BLaER1 (cell line): ENCODE measurements around the gene GNB3.
"Not testable (repeated sequence)": the region's sequence is repeated elsewhere in the genome, so short reads cannot be mapped to it uniquely, and the experiment has no call there.

Source experiments
- H3K27ac ChIP-seq: shearing (Covaris generic); formaldehyde crosslinking; 2 replicates; pipeline ENCODE4 v1.8.1; 2022
- H3K27me3 ChIP-seq: shearing (Covaris generic); formaldehyde crosslinking; 2 replicates; pipeline ENCODE4 v1.8.1; 2022
- H3K36me3 ChIP-seq: shearing (Covaris generic); formaldehyde crosslinking; 2 replicates; pipeline ENCODE4 v1.8.1; 2022
- H3K4me1 ChIP-seq: shearing (Covaris generic); formaldehyde crosslinking; 2 replicates; pipeline ENCODE4 v1.8.1; 2022
- H3K4me2 ChIP-seq: shearing (Covaris generic); formaldehyde crosslinking; 2 replicates; pipeline ENCODE4 v1.8.1; 2022
- H3K4me3 ChIP-seq: shearing (Covaris generic); formaldehyde crosslinking; 2 replicates; pipeline ENCODE4 v1.8.1; 2022
- H3K9ac ChIP-seq: shearing (Covaris generic); formaldehyde crosslinking; 2 replicates; pipeline ENCODE4 v1.8.1; 2022
- H3K9me3 ChIP-seq: shearing (Covaris generic); formaldehyde crosslinking; 2 replicates; pipeline ENCODE4 v1.8.1; 2022
- H4K20me1 ChIP-seq: shearing (Covaris generic); formaldehyde crosslinking; 2 replicates; pipeline ENCODE4 v1.8.1; 2022
- Cebpa-rat ChIP-seq: shearing (Covaris generic); IDR thresholded peaks from 2 replicates; pipeline ENCODE4 v1.8.1; 2022

GNB3 gene

DNA sequence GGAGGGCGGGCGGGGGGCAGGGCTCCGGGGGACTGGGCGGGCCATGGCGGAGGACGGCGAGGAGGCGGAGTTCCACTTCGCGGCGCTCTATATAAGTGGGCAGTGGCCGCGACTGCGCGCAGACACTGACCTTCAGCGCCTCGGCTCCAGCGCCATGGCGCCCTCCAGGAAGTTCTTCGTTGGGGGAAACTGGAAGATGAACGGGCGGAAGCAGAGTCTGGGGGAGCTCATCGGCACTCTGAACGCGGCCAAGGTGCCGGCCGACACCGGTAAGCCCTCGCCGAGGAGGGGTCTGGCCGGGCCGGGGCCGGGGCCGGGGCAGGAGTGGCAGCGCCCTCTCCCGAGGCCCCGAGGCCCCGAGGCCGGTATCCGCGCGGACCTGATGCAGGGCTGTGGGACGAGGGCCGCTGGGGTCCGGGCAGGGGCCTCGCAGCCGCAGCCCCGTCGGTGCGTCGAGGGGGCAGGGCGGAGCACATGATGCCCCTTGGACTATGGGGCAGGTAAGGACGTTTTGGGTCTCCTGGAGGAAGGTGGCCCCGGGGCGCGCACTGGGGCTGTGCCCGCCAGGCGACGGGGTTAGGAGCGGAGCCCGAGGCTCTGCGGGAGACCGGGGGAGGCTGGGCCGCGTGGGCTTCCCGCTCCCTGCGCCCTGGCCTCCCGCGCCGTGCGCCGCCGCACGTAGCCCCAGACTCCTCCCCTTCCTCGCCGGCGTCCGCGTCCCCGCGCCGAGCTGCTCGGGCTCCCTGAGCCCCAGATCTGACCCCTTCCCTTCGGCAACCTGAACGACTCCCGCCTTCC lies 26.9 kb downstream of the GNB3 start, which contains the start of gene TPI1:
Gene TPI1, plus strand, starts transcription at position 119 of the 798 bp plus-strand sequence. Its CDS starts 36 bp downstream, at position 155.
- H4K20me1 ChIP-seq = peaks cover 60% of the 10 kb centered on the region
- peak within 1 kb of the TSS; percentile 86 for H3K4me3 ChIP-seq
- peak within 1 kb of the TSS; percentile 98 for H3K9ac ChIP-seq
- no peak for TF ChIP-seq Cebpa-rat
- H3K36me3 ChIP-seq = peaks cover 66% of the 10 kb centered on the region
- H3K4me1 ChIP-seq = peaks cover 60% of the 10 kb centered on the region
- peak within 1 kb of the TSS; percentile 96 for H3K27ac ChIP-seq
- peak within 1 kb of the TSS; percentile 100 for H3K4me2 ChIP-seq
- no peaks in the 10 kb centered on the region for H3K27me3 ChIP-seq
- no peaks in the 10 kb centered on the region for H3K9me3 ChIP-seq

GRCh38 chr12:6868211-6869048 lies 27.7 kb downstream of the GNB3 start:
- Histone ChIP-seq H3K36me3 (peaks cover 58% of the 10 kb centered on the region), H3K4me2 (peak overlapping the region; percentile 100), H3K4me3 (peak overlapping the region; percentile 86), H3K9me3 (no peaks in the 10 kb centered on the region), H3K27ac (peak overlapping the region; percentile 96), H3K4me1 (peaks cover 60% of the 10 kb centered on the region), H3K9ac (peak overlapping the region; percentile 98), H4K20me1 (peaks cover 63% of the 10 kb centered on the region), H3K27me3 (no peaks in the 10 kb centered on the region)
- TF ChIP-seq Cebpa-rat = no peak

DNA sequence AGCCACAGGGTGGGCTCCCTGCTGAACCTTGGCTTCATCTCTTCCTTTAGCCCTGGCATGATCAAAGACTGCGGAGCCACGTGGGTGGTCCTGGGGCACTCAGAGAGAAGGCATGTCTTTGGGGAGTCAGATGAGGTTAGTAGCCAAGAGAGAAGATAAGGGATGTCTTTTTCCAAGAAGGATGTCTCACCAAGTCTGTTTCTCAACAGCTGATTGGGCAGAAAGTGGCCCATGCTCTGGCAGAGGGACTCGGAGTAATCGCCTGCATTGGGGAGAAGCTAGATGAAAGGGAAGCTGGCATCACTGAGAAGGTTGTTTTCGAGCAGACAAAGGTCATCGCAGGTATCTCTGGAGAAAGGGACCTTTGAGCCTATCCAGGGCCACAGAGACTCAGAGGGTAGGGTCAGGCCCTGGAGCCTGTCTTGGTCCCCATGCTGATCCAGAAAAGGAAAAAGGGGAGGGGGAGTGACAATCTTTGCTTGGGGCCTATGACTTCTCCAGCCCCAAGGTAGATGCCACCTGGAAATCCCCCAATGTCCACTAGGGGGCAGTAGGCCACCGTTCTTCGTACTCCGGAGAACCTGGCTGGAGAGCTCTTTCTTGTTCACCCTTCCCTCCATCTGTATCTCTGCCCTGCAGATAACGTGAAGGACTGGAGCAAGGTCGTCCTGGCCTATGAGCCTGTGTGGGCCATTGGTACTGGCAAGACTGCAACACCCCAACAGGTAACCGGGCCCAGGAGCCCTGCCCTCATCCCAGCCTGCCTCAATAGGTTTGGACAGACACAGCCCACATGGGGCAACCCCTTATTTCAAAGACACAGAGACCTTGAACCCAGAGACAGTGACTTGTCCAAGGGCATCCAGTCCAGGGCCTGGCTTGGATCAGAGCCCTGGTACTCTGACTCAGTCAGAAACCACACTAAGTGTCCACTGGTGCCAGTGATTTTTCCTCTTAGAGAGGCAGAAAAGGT lies 28.6 kb downstream of the GNB3 start:
- peaks cover 67% of the 10 kb centered on the region for H3K4me1 ChIP-seq
- no peaks in the 10 kb centered on the region for H3K27me3 ChIP-seq
- H3K4me3 ChIP-seq = peak overlapping the region; percentile 86
- H3K9ac ChIP-seq = peak overlapping the region; percentile 98
- peak overlapping the region; percentile 96; the same call in 1 of the 2 replicates for H3K27ac ChIP-seq
- peaks cover 63% of the 10 kb centered on the region for H4K20me1 ChIP-seq
- no peak for TF ChIP-seq Cebpa-rat
- H3K4me2 ChIP-seq = peak overlapping the region; percentile 100
- H3K9me3 ChIP-seq = no peaks in the 10 kb centered on the region
- H3K36me3 ChIP-seq = peaks cover 49% of the 10 kb centered on the region

- H3K9ac ChIP-seq = peak overlapping the region; percentile 98
- H3K27ac ChIP-seq = 0 out of 2 replicates have a peak overlapping the region, but pooled peaks have one; percentile 35
- peak overlapping the region; percentile 100 for H3K4me2 ChIP-seq
- H4K20me1 ChIP-seq = peaks cover 63% of the 10 kb centered on the region
- not testable (repeated sequence) for H3K27me3 ChIP-seq, H3K9me3 ChIP-seq, H3K4me3 ChIP-seq
- peaks cover 66% of the 10 kb centered on the region for H3K4me1 ChIP-seq
- H3K36me3 ChIP-seq = peaks cover 41% of the 10 kb centered on the region
These were observed 29.6 kb downstream of the GNB3 start for GRCh38 chr12:6870304-6870703.

GRCh38 chr12:6871052-6871957 lies 30.6 kb downstream of the GNB3 start:
- Histone ChIP-seq H4K20me1 (peaks cover 58% of the 10 kb centered on the region), H3K27ac (peak overlapping the region; percentile 86), H3K27me3 (no peaks in the 10 kb centered on the region), H3K4me3 (peak overlapping the region; percentile 87), H3K9ac (peak overlapping the region; percentile 88), H3K4me1 (peaks cover 61% of the 10 kb centered on the region), H3K9me3 (no peaks in the 10 kb centered on the region), H3K36me3 (peaks cover 41% of the 10 kb centered on the region), H3K4me2 (peak overlapping the region; percentile 100)
- no peak for TF ChIP-seq Cebpa-rat

- H3K4me2 ChIP-seq = peak overlapping the region; percentile 100
- H3K9ac ChIP-seq = peak overlapping the region; percentile 88
- peak overlapping the region; percentile 87 for H3K4me3 ChIP-seq
- peaks cover 39% of the 10 kb centered on the region for H3K36me3 ChIP-seq
- peaks cover 53% of the 10 kb centered on the region for H3K4me1 ChIP-seq
- peaks cover 51% of the 10 kb centered on the region for H4K20me1 ChIP-seq
- no peaks in the 10 kb centered on the region for H3K9me3 ChIP-seq
- TF ChIP-seq Cebpa-rat = no peak
- H3K27me3 ChIP-seq = no peaks in the 10 kb centered on the region
- H3K27ac ChIP-seq = peak overlapping the region; percentile 86
These were observed 31.6 kb downstream of the GNB3 start for GRCh38 chr12:6872073-6873048.

DNA sequence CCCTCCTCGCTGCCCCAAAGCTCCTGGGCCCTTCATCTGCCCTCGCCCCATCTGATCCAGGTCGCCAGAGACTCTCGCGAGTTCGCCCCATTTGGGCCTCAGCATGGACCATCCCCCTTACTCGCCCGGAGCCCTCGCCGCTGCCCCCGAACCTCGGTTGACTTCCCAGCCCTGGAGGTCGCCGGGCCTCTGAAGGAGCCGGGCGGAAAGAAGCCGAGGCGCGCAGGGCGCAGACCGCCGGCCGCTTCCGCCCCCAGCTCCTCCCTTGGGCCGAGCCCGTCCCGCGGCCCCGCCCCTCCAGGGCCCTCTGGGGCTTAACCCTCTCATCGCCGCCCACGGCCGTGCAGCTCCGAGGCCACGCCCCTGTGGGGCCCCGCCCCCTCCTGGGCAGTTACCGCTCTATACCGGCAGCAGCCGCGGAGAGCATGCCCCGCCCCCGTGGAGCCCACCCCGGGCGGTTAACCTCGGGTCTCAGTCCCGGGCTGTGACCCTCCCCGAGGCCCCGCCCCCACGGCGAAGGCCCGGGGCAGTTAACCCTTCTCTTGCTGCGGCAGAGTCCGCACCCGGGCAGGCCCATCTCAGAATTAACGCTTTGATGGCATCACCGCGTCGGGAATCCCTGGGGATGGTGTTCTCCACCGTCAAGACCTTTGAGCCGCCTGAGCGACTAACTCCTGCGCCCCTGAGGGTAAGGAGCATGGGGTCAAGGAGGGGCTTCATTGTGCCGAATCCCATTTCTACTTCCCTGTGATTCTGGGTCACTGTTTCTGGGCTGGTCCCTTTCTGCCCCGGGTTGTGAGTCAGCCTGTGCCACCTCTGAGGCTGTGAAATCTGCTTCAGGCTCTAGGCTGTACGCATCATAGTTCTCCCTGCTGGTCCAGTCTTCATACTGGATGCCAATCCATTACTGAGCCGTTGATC lies 32.6 kb downstream of the GNB3 start, which contains the start of gene SPSB2:
Gene SPSB2, minus strand, starts transcription at position 210 of the 921 bp plus-strand sequence. CDS start 402 bp downstream, outside the sequence.
- peak within 1 kb of the TSS; percentile 86 for H3K27ac ChIP-seq
- H3K4me2 ChIP-seq = peak within 1 kb of the TSS; percentile 100
- peak within 1 kb of the TSS; percentile 88 for H3K9ac ChIP-seq
- H3K4me3 ChIP-seq = peak within 1 kb of the TSS; percentile 87
- H3K4me1 ChIP-seq = peaks cover 52% of the 10 kb centered on the region
- H4K20me1 ChIP-seq = peaks cover 46% of the 10 kb centered on the region
- no peaks in the 10 kb centered on the region for H3K9me3 ChIP-seq
- no peak for TF ChIP-seq Cebpa-rat
- H3K36me3 ChIP-seq = peaks cover 39% of the 10 kb centered on the region
- H3K27me3 ChIP-seq = no peaks in the 10 kb centered on the region

- H3K4me2 ChIP-seq = peak overlapping the region; percentile 100
- H3K27me3 ChIP-seq, H3K9me3 ChIP-seq: not testable (repeated sequence)
- peak overlapping the region; percentile 87 for H3K4me3 ChIP-seq
- H3K36me3 ChIP-seq = peaks cover 39% of the 10 kb centered on the region
- peaks cover 45% of the 10 kb centered on the region for H3K4me1 ChIP-seq
- peak overlapping the region; percentile 79 for H3K9ac ChIP-seq
- peaks cover 39% of the 10 kb centered on the region for H4K20me1 ChIP-seq
- H3K27ac ChIP-seq = peak overlapping the region; percentile 77
These were observed 33.3 kb downstream of the GNB3 start for GRCh38 chr12:6874015-6874368.

- H3K4me2 ChIP-seq, H3K9ac ChIP-seq, H4K20me1 ChIP-seq, H3K27ac ChIP-seq, H3K4me1 ChIP-seq, H3K27me3 ChIP-seq, H3K4me3 ChIP-seq, H3K9me3 ChIP-seq: not testable (repeated sequence)
- peaks cover 31% of the 10 kb centered on the region for H3K36me3 ChIP-seq
These were observed 39.1 kb downstream of the GNB3 start for GRCh38 chr12:6879824-6880223.
